Mesendoderm (in vitro differentiated cells): ENCODE results near the gene TOM1.
A peak's percentile ranks its signal among the peaks of the same experiment; 100 is the strongest.

Experiments
- DNase-seq: peaks from one replicate; pipeline ENCODE4 v3.0.0; 2013
- H2AK5ac ChIP-seq: 2 replicates; pipeline ENCODE4 v1.6.1; 2013; ENCODE audit warnings: low read length, inconsistent platforms
- H2BK120ac ChIP-seq: 2 replicates; pipeline ENCODE4 v1.6.1; 2013; ENCODE audit warnings: low read depth, mild to moderate bottlenecking, low read length, moderate library complexity, mixed read lengths
- H2BK15ac ChIP-seq: replicated peaks from 2 replicates; pipeline ENCODE4 v1.6.1; 2013; ENCODE audit warnings: low read depth, mild to moderate bottlenecking, moderate library complexity
- H2BK5ac ChIP-seq: 2 replicates; pipeline ENCODE4 v1.6.1; 2013; ENCODE audit warnings: low read length, inconsistent platforms
- H3K18ac ChIP-seq: 2 replicates; pipeline ENCODE4 v1.6.1; 2013; ENCODE audit warnings: mild to moderate bottlenecking, low read length, mixed read lengths
- H3K23ac ChIP-seq: one replicate; pipeline ENCODE4 v1.6.1; 2013; ENCODE audit warnings: low read length
- H3K27ac ChIP-seq: 2 replicates; pipeline ENCODE4 v1.5.1; 2013; ENCODE audit warnings: low read depth, mild to moderate bottlenecking, inconsistent platforms, low read length, moderate library complexity
- H3K27me3 ChIP-seq: 2 replicates; pipeline ENCODE4 v1.6.1; 2013; ENCODE audit warnings: low read length, control low read depth, mild to moderate bottlenecking, inconsistent platforms; ENCODE audit not compliant: insufficient read depth, poor library complexity
- H3K36me3 ChIP-seq: 2 replicates; pipeline ENCODE4 v1.6.1; 2013; ENCODE audit warnings: low read length, inconsistent platforms; ENCODE audit not compliant: control insufficient read depth, insufficient read depth
- H3K4ac ChIP-seq: one replicate; pipeline ENCODE4 v1.6.1; 2013; ENCODE audit warnings: low read depth, mild to moderate bottlenecking, low read length, moderate library complexity
- H3K4me1 ChIP-seq: 2 replicates; pipeline ENCODE4 v1.6.1; 2013; ENCODE audit warnings: low read depth, low read length, inconsistent platforms; ENCODE audit not compliant: control insufficient read depth
- H3K4me2 ChIP-seq: 2 replicates; pipeline ENCODE4 v1.6.1; 2013; ENCODE audit warnings: low read length
- H3K4me3 ChIP-seq: 2 replicates; pipeline ENCODE4 v1.5.1; 2013; ENCODE audit warnings: mild to moderate bottlenecking, low read length
- H3K56ac ChIP-seq: one replicate; pipeline ENCODE4 v1.6.1; 2013; ENCODE audit warnings: low read length
- H3K79me1 ChIP-seq: 2 replicates; pipeline ENCODE4 v1.6.1; 2013; ENCODE audit warnings: low read length, inconsistent platforms
- H3K79me2 ChIP-seq: 2 replicates; pipeline ENCODE4 v1.6.1; 2013; ENCODE audit warnings: mild to moderate bottlenecking, low read length; ENCODE audit not compliant: control insufficient read depth, insufficient read depth
- H3K9ac ChIP-seq: 2 replicates; pipeline ENCODE4 v1.6.1; 2013; ENCODE audit warnings: low read length, inconsistent platforms
- H4K5ac ChIP-seq: one replicate; pipeline ENCODE4 v1.6.1; 2013; ENCODE audit warnings: low read length
- H4K8ac ChIP-seq: one replicate; pipeline ENCODE4 v1.6.1; 2013; ENCODE audit warnings: low read depth, mild to moderate bottlenecking, control low read depth, low read length, moderate library complexity
- WGBS: extraction: QIAGEN DNeasy Blood & Tissue Kit; methylation state at CpG from one replicate; pipeline ENCODE4 v1.1.7; 2013; ENCODE audit warnings: low lambda C conversion rate, missing lambda C conversion rate; ENCODE audit not compliant: insufficient coverage; ENCODE audit errors: extremely low coverage; 5-methylcytosine and 5-hydroxymethylcytosine counted together

TOM1 gene

GRCh38 chr22:35380537-35381423 is 81.1 kb downstream of the TOM1 start, which contains the start of gene HMOX1:
HMOX1 (plus strand) TSS chr22:35381096; CDS start chr22:35381174, 78 bp downstream.
- H4K8ac ChIP-seq: no peak within 1 kb of the TSS
- no peaks in the 10 kb centered on the region for H3K36me3 ChIP-seq
- no peak within 1 kb of the TSS for H2BK15ac ChIP-seq
- no peak within 1 kb of the TSS for H3K23ac ChIP-seq
- peaks cover 14% of the 10 kb centered on the region for H3K4me1 ChIP-seq
- no CpG with 5 or more reads among the region's 47 CpGs for WGBS
- H3K4me2 ChIP-seq: peak within 1 kb of the TSS; percentile 86
- peak within 1 kb of the TSS; percentile 80 for H2AK5ac ChIP-seq
- peak within 1 kb of the TSS; percentile 41 for H3K4me3 ChIP-seq
- peak within 1 kb of the TSS; percentile 42 for H3K18ac ChIP-seq
- H3K27ac ChIP-seq: no peak within 1 kb of the TSS
- DNase-seq: peak; percentile 84
- no peak within 1 kb of the TSS for H2BK5ac ChIP-seq
- no peak within 1 kb of the TSS for H2BK120ac ChIP-seq
- no peaks in the 10 kb centered on the region for H3K27me3 ChIP-seq
- no peaks in the 10 kb centered on the region for H3K79me1 ChIP-seq
- peak within 1 kb of the TSS; percentile 39 for H3K4ac ChIP-seq
- H3K79me2 ChIP-seq: no peaks in the 10 kb centered on the region
- peak within 1 kb of the TSS; percentile 90 for H3K56ac ChIP-seq
- peak within 1 kb of the TSS; percentile 76 for H3K9ac ChIP-seq
- H4K5ac ChIP-seq: no peak within 1 kb of the TSS

DNA sequence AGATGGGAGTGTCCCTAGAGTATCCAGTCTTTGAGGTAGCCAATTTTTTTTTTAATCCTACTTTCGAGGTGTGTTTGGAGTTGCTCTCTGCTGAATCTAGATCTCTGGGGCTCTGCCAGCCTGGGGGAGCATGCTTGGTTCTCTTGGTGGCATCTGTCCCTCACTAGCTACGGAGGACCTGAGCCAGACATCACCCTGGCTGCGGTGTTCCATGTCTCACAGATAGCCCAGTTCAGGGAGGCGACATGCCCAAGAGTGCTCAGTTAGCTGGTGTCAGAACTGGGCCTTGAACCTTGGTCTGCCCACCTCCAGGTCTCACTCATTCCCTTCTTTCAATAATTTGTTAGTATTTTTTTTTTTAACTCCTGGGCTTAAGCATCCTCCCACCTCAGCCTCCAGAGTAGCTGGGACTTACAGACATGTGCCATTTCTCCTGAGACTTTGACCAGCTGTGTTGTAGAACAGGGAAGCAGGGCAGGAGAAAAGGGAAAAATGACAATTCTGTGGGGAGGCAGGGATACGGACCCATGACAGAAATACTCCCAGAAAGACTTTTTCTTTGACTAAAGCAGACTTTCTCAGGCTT is 81.8 kb downstream of the TOM1 start:
- peak overlapping the region; percentile 39 for H3K4ac ChIP-seq
- no peaks in the 10 kb centered on the region for H3K79me1 ChIP-seq
- H3K36me3 ChIP-seq: no peaks in the 10 kb centered on the region
- WGBS: no CpG with 5 or more reads among the region's 5 CpGs
- no peak overlapping the region for H4K5ac ChIP-seq
- peak overlapping the region; percentile 86 for H3K4me2 ChIP-seq
- H2BK5ac ChIP-seq: no peak overlapping the region
- H3K4me3 ChIP-seq: peak overlapping the region; percentile 41
- no peak overlapping the region for H3K27ac ChIP-seq
- H3K56ac ChIP-seq: peak overlapping the region; percentile 90
- peak overlapping the region; percentile 76 for H3K9ac ChIP-seq
- H2BK120ac ChIP-seq: no peak overlapping the region
- no peak overlapping the region for H3K23ac ChIP-seq
- H3K79me2 ChIP-seq: no peaks in the 10 kb centered on the region
- H4K8ac ChIP-seq: no peak overlapping the region
- no peaks in the 10 kb centered on the region for H3K27me3 ChIP-seq
- H3K4me1 ChIP-seq: peaks cover 13% of the 10 kb centered on the region
- peak overlapping the region; percentile 80 for H2AK5ac ChIP-seq
- DNase-seq: no peak
- no peak overlapping the region for H2BK15ac ChIP-seq
- H3K18ac ChIP-seq: peak overlapping the region; percentile 3

GRCh38 chr22:35383679-35384071 is 84.0 kb downstream of the TOM1 start:
- Histone ChIP-seq H2BK5ac (no peak overlapping the region), H2BK120ac (no peak overlapping the region), H3K4me1 (peaks cover 2% of the 10 kb centered on the region), H2AK5ac (no peak overlapping the region), H3K4ac (no peak overlapping the region), H3K9ac (no peak overlapping the region), H4K5ac (no peak overlapping the region), H4K8ac (no peak overlapping the region), H3K27me3 (no peaks in the 10 kb centered on the region), H3K27ac (no peak overlapping the region), H3K4me2 (no peak overlapping the region), H3K4me3 (no peak overlapping the region), H3K56ac (no peak overlapping the region), H2BK15ac (no peak overlapping the region), H3K36me3 (no peaks in the 10 kb centered on the region), H3K18ac (no peak overlapping the region), H3K23ac (no peak overlapping the region), H3K79me2 (no peaks in the 10 kb centered on the region), H3K79me1 (no peaks in the 10 kb centered on the region)
- DNase-seq: no peak
- WGBS: no CpG with 5 or more reads among the region's 3 CpGs

GRCh38 chr22:35384527-35384926 is 84.8 kb downstream of the TOM1 start:
- Histone ChIP-seq H3K4ac (no peak overlapping the region), H2BK120ac (no peak overlapping the region), H2BK15ac (no peak overlapping the region), H3K18ac (no peak overlapping the region), H3K27ac (no peak overlapping the region), H3K9ac (no peak overlapping the region), H3K79me1 (no peaks in the 10 kb centered on the region), H4K8ac (no peak overlapping the region), H3K27me3 (no peaks in the 10 kb centered on the region), H3K4me1 (peaks cover 2% of the 10 kb centered on the region), H3K79me2 (no peaks in the 10 kb centered on the region), H3K56ac (no peak overlapping the region), H3K4me2 (no peak overlapping the region), H3K23ac (no peak overlapping the region), H4K5ac (no peak overlapping the region), H3K4me3 (no peak overlapping the region), H2BK5ac (no peak overlapping the region), H3K36me3 (no peaks in the 10 kb centered on the region), H2AK5ac (no peak overlapping the region)
- no CpG with 5 or more reads among the region's 4 CpGs for WGBS
- no peak for DNase-seq

DNA sequence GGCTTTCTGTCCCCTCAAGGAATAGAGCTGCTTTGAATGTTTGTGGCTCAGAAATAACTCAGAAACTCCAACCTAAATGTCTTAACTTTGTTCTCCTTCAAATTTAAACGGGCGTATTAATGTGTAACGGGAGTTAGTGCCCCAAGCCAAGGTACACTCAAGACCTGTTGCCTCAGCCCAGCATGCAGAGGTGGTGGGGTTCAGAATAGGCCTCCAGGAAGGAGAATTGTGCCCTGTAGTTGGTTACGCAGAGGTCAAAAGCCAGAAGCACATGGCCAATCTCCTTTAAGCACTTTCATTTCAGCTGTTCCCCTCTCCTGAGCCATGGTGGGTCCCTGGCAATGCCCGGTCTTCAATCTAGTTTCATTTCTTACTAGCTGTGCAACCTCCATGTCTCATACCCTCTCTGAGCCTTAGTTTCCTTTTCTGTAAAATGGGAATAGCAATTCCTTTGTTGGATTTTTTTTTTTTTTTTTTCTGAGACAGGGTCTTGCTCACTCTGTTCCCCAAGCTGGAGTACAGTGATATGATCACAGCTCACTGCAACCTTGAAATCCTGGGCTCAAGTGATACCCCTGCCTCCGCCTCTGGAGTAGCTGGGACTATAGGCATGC is 85.4 kb downstream of the TOM1 start:
- Histone ChIP-seq H3K23ac (no peak overlapping the region), H3K79me1 (no peaks in the 10 kb centered on the region), H3K27me3 (no peaks in the 10 kb centered on the region), H3K4me1 (peaks cover 2% of the 10 kb centered on the region), H3K4me3 (no peak overlapping the region), H4K8ac (no peak overlapping the region), H3K56ac (no peak overlapping the region), H2AK5ac (no peak overlapping the region), H4K5ac (no peak overlapping the region), H2BK5ac (no peak overlapping the region), H2BK15ac (no peak overlapping the region), H3K79me2 (no peaks in the 10 kb centered on the region), H3K4ac (no peak overlapping the region), H3K9ac (no peak overlapping the region), H3K4me2 (no peak overlapping the region), H3K18ac (no peak overlapping the region), H2BK120ac (no peak overlapping the region), H3K27ac (no peak overlapping the region), H3K36me3 (no peaks in the 10 kb centered on the region)
- no CpG with 5 or more reads among the region's 6 CpGs for WGBS
- no peak for DNase-seq
